GM18868 (cell line): ENCODE data around the gene HCN1.
"Not testable (repeated sequence)": the region's sequence is repeated elsewhere in the genome, so short reads cannot be mapped to it uniquely, and the experiment has no call there.

Experiments
- ATAC-seq: cut with Tn5 transposase; IDR thresholded peaks from one replicate; pipeline ENCODE4 v1.9.1; 2021; ENCODE audit warnings: mild to moderate bottlenecking, moderate library complexity; ENCODE audit not compliant: unreplicated experiment

The HCN1 gene

GRCh38 chr5:45622365-45622764 is 73.8 kb downstream of the HCN1 start:
- no peak for ATAC-seq

GRCh38 chr5:45617859-45618416 is 78.2 kb downstream of the HCN1 start:
- ATAC-seq: no peak

GRCh38 chr5:45609661-45610060 is 86.5 kb downstream of the HCN1 start:
- no peak for ATAC-seq

GRCh38 chr5:45604092-45604491 is 92.1 kb downstream of the HCN1 start:
- ATAC-seq: no peak

- ATAC-seq: no peak
Measured at GRCh38 chr5:45601424-45601823, 94.8 kb downstream of the HCN1 start.

- ATAC-seq: no peak
Measured at GRCh38 chr5:45596320-45596719, 99.9 kb downstream of the HCN1 start.

GRCh38 chr5:45586001-45586400 is 110.2 kb downstream of the HCN1 start:
- ATAC-seq: not testable (repeated sequence)

GRCh38 chr5:45578270-45578669 is 117.9 kb downstream of the HCN1 start:
- no peak for ATAC-seq

GRCh38 chr5:45568813-45569212 is 127.4 kb downstream of the HCN1 start:
- ATAC-seq: no peak

GRCh38 chr5:45542421-45542820 is 153.8 kb downstream of the HCN1 start:
- ATAC-seq: no peak

- ATAC-seq: no peak
Measured at GRCh38 chr5:45533663-45534062, 162.5 kb downstream of the HCN1 start.

GRCh38 chr5:45532826-45533624 is 163.2 kb downstream of the HCN1 start:
- no peak for ATAC-seq

- ATAC-seq: peak; percentile 81
Measured at GRCh38 chr5:45521067-45521466, 175.1 kb downstream of the HCN1 start.

GRCh38 chr5:45512521-45512920 is 183.7 kb downstream of the HCN1 start:
- ATAC-seq: no peak

- no peak for ATAC-seq
Measured at GRCh38 chr5:45509371-45509770, 186.8 kb downstream of the HCN1 start.

- ATAC-seq: no peak
Measured at GRCh38 chr5:45508135-45508534, 188.0 kb downstream of the HCN1 start.

- ATAC-seq: no peak
Measured at GRCh38 chr5:45507178-45507577, 189.0 kb downstream of the HCN1 start.

- ATAC-seq: not testable (repeated sequence)
Measured at GRCh38 chr5:45499006-45499405, 197.2 kb downstream of the HCN1 start.

GRCh38 chr5:45491368-45491767 is 204.8 kb downstream of the HCN1 start:
- ATAC-seq: no peak

GRCh38 chr5:45484781-45485180 is 211.4 kb downstream of the HCN1 start:
- ATAC-seq: no peak

- ATAC-seq: peak; percentile 84
Measured at GRCh38 chr5:45454114-45454513, 242.1 kb downstream of the HCN1 start.

GRCh38 chr5:45444856-45445255 is 251.3 kb downstream of the HCN1 start:
- ATAC-seq: not testable (repeated sequence)

- no peak for ATAC-seq
Measured at GRCh38 chr5:45440466-45440865, 255.7 kb downstream of the HCN1 start.
